Measurements from ENCODE around the gene HMGA1.

GRCh38 chr6:34235307-34236130 is 1.2 kb upstream of the HMGA1 start:
- no peak for TF ChIP-seq ZBTB33 (IDR thresholded peaks at IDR 0.05; ENCODE audit: borderline replicate concordance, low read depth)
- no peak for TF ChIP-seq PBX3 (IDR thresholded peaks at IDR 0.05)
- no peak for TF ChIP-seq CTCF (IDR thresholded peaks at IDR 0.05)
- TF ChIP-seq EZH2phosphoT487 (IDR thresholded peaks at IDR 0.05; ENCODE audit: borderline replicate concordance, low read depth) = no peak
- TF ChIP-seq, protein P1, sequence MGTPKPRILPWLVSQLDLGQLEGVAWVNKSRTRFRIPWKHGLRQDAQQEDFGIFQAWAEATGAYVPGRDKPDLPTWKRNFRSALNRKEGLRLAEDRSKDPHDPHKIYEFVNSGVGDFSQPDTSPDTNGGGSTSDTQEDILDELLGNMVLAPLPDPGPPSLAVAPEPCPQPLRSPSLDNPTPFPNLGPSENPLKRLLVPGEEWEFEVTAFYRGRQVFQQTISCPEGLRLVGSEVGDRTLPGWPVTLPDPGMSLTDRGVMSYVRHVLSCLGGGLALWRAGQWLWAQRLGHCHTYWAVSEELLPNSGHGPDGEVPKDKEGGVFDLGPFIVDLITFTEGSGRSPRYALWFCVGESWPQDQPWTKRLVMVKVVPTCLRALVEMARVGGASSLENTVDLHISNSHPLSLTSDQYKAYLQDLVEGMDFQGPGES (IDR thresholded peaks at IDR 0.05; ENCODE audit: low read depth, low read length) = no peak
- no peak for TF ChIP-seq SMC3 (IDR thresholded peaks at IDR 0.05; ENCODE audit: low read depth, low read length)
- no peak for TF ChIP-seq ELF1 (IDR thresholded peaks at IDR 0.05)
- TF ChIP-seq POLR2AphosphoS5 (IDR thresholded peaks at IDR 0.05; ENCODE audit: low read depth, low read length) = no peak
- TF ChIP-seq YY1 (IDR thresholded peaks at IDR 0.05; ENCODE audit: low read depth) = no peak
- no peak for TF ChIP-seq MAX (IDR thresholded peaks at IDR 0.05; ENCODE audit: low read depth)
- no peak for TF ChIP-seq CHD2 (IDR thresholded peaks at IDR 0.05; ENCODE audit: low read length, partially characterized antibody)
- TF ChIP-seq GATA2 (CRISPR knock-in tag; IDR thresholded peaks at IDR 0.05) = no peak
